Medulla oblongata (tissue), 1 donor: ENCODE measurements around the gene ERCC6L2.

Experiments used
- DNase-seq: peaks from one replicate; pipeline ENCODE4 v3.0.0-alpha.2; 2015; ENCODE audit errors: extremely low spot score

Gene ERCC6L2

GRCh38 chr9:95924987-95925386, 49.5 kb downstream of the ERCC6L2 start:
- no peak for DNase-seq

- DNase-seq: peak; percentile 24
Measured at GRCh38 chr9:95927271-95928004, 51.9 kb downstream of the ERCC6L2 start.

DNA sequence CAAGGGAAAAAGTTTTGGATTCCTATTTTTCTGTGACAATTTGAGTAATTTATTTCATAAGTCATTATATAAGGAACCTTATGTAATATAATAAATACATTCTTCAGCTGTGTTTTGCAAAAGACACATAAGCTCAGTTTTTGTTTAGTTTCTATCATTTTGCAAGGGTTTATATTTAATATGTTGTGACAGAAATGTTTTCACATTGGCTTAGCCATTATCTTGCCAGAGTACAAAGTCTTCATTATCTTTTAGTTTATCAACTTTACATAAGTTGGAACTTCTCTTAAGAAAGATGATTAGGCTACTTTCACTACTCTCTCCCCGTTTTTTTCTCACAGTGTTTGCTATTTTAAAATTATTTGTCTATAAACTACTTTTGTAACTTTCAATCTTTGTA, 54.8 kb downstream of the ERCC6L2 start:
- no peak for DNase-seq

- DNase-seq: no peak
Measured at GRCh38 chr9:95935861-95936578, 60.5 kb downstream of the ERCC6L2 start.

DNA sequence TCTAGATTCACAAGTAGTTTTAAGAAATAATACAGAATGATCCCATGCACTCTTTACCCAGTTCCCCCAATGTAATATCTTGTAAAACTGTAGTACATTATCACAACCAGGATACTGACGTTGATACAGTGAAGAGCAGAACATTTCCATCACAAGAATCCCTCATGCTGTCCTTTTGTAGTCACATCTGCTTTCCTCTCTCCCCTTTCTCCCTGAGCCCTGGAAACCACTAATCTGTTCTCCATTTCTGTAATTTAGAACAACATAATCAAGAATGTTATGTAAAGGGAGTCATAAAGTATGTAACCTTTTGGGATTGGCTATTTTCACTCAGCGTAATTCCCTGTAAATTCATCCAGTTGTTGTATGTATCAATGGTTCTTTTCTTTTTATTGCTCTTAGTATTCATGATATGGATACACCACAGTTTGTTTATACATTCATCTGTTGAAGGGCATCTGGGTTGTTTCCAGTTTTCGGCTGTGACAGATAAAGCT, 61.1 kb downstream of the ERCC6L2 start:
- no peak for DNase-seq

- DNase-seq: no peak
Measured at GRCh38 chr9:95937131-95937530, 61.6 kb downstream of the ERCC6L2 start.

- DNase-seq: no peak
Measured at GRCh38 chr9:95938724-95939123, 63.2 kb downstream of the ERCC6L2 start.

- no peak for DNase-seq
Measured at GRCh38 chr9:95939472-95939871, 64.0 kb downstream of the ERCC6L2 start.

DNA sequence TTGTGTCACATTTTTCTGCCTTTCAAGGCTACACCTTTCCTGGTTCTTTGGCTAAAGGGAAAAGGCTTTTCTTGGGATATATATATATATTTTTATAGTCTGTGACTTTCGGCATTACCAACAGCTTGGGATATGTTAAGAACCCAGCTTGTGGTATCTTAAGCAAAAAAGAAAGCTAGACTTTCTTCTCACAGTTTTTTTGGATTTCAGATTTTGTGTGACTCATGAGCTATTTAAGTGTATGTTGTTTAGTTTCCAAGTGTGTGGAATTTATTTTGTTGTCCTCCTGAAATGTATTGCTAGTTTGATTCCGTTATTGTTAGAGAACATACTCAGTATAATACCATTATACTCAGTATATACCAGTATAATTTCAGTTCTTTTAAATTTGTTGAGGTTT, 64.8 kb downstream of the ERCC6L2 start:
- DNase-seq: no peak

DNA sequence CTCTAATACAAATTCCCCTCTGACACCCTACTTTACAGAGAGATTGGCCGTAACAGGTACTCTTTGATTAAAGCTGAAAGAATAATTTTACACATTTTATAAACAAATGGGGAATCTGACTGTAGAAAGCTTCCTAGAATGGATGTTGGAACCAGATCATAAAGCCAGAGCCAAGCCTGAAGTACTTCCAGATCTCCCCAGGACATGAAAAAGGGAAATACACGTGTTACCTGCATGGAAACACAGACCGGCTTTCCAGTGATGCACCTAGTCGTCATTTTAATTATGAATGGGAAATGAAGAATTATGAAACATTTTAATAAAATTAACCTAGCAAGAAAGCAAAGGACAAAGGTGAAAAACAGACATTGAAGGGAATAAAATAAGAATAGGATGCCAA, 66.5 kb downstream of the ERCC6L2 start:
- no peak for DNase-seq

DNA sequence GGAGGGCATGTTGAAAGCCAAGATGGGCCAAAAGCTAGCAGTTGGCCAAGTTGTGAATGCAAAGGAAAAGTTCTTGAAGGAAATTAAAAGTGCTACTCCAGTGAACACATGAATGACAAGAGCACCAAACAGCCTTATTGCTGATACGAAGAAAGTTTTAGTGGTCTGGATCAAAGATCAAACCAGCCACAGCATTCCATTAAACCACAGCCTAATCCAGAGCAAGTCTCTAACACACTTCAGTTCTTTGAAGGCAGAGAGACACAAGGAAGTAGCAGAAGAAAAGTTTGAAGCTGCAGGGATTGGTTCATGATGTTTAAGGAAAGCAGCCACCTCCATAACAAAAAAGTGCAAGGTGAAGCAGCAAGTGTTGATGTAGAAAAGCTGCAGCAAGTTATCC, 71.6 kb downstream of the ERCC6L2 start:
- DNase-seq: no peak

GRCh38 chr9:95952471-95952870, 77.0 kb downstream of the ERCC6L2 start:
- no peak for DNase-seq

GRCh38 chr9:95953986-95954385, 78.5 kb downstream of the ERCC6L2 start:
- DNase-seq: no peak

DNA sequence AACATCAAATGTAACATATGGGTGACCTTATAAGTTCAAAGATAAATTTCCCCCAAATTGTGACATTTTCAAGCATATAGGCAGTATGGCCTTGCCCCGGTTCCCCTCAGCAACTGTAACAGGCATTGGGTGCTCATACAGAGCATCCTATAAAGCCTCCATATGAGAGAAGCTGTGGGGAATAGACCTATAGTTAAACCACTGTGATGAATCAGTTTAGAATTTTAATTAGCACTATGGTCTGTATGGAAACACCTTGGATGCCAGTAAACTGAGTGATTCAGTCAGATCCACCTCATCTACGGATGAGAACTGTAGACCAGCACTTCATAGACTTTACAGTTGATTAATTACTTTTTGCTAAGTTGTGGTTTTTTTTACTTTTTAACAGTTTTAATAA, 79.4 kb downstream of the ERCC6L2 start:
- DNase-seq: no peak

DNA sequence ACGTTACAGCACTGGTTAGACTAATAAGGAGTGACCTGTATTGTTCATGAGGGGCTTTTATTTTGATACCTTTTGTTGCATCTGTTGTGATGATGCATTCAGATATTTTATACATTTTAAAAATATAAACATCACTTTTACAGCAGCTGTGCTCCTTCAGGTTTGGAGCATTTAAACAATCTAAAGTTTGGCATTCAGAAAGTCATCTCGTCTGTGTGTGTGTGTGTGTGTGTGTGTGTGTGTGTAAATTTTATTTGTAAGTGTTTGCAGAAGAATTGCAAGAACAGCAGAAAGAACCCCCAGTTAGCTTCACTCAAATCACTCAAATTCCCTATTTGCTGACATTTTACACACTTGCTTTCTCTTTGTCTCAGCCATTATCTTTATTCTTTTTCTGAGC, 87.4 kb downstream of the ERCC6L2 start:
- no peak for DNase-seq

- DNase-seq: no peak
Measured at GRCh38 chr9:95963659-95964058, 88.2 kb downstream of the ERCC6L2 start.

- no peak for DNase-seq
Measured at GRCh38 chr9:95966306-95966705, 90.8 kb downstream of the ERCC6L2 start.

DNA sequence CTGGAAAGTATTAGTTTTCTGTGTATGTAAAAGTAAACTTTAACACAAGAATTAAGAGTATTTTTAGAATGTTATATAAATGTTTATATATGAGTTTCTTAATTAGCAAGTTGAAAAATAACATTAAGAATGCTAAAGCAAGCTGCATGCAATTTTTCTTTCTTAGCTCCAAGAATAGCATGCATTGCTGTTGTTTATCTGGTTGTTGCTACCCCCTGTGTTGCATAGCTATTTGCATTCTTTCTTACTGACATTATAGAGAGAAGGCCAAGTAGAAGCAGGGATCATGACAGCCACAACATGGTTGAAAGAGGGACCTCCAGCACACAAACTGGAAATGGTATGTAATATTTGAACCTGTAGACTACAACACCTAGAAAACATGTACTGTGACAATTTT, 94.8 kb downstream of the ERCC6L2 start:
- DNase-seq: no peak

GRCh38 chr9:95971815-95972214, 96.3 kb downstream of the ERCC6L2 start:
- peak; percentile 25 for DNase-seq

- DNase-seq: no peak
Measured at GRCh38 chr9:95974389-95974788, 98.9 kb downstream of the ERCC6L2 start.

DNA sequence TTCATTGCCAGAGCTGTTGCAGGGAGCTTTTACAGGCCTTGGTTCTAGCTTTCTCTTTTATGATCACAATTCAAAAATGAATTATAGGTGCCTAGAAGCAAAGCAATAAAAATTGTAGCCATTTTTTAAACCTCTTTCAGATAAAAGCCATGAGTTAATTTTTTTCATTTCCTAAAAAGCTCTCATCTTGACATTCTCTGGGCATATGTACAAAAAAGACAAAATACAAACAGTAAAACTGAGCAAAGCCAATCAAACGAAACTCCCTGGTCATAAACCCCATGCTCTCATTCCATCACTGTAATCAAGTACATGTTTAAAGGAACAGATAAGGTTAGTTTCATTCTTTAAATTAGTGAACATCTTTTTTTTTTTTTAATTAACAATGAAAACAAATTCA, 101.9 kb downstream of the ERCC6L2 start:
- DNase-seq: no peak

GRCh38 chr9:95978106-95978505, 102.6 kb downstream of the ERCC6L2 start:
- no peak for DNase-seq

GRCh38 chr9:95979446-95979845, 104.0 kb downstream of the ERCC6L2 start:
- DNase-seq: no peak
